ENCODE data around the gene MXD4.

Gene MXD4

GRCh38 chr4:2259036-2259540 is 2.8 kb downstream of the MXD4 start:
- Histone ChIP-seq H3K27me3 (replicated peaks; ENCODE audit: control insufficient read depth, insufficient read depth, low read length) (no peaks in the 10 kb centered on the region), H3K9ac (ENCODE audit: low read length) (peak overlapping the region; percentile 95), H3K36me3 (ENCODE audit: control insufficient read depth, insufficient read depth, low read length, severe bottlenecking) (peaks cover 16% of the 10 kb centered on the region), H3K4me3 (ENCODE audit: low read length) (peak overlapping the region; percentile 88), H3K9me3 (ENCODE audit: control insufficient read depth, low read length) (no peaks in the 10 kb centered on the region), H3K4me1 (ENCODE audit: control insufficient read depth, insufficient read depth, low read length) (peaks cover 47% of the 10 kb centered on the region)
- DNase-seq (ENCODE audit: low read depth) = no peak

GRCh38 chr4:2258091-2259035 is 3.5 kb downstream of the MXD4 start:
- H3K27me3 ChIP-seq (replicated peaks; ENCODE audit: control insufficient read depth, insufficient read depth, low read length) = no peaks in the 10 kb centered on the region
- no peaks in the 10 kb centered on the region for H3K9me3 ChIP-seq (ENCODE audit: control insufficient read depth, low read length)
- peaks cover 23% of the 10 kb centered on the region for H3K36me3 ChIP-seq (ENCODE audit: control insufficient read depth, insufficient read depth, low read length, severe bottlenecking)
- H3K9ac ChIP-seq (ENCODE audit: low read length) = peak overlapping the region; percentile 95
- DNase-seq (ENCODE audit: low read depth) = no peak
- peaks cover 47% of the 10 kb centered on the region for H3K4me1 ChIP-seq (ENCODE audit: control insufficient read depth, insufficient read depth, low read length)
- H3K4me3 ChIP-seq (ENCODE audit: low read length) = no peak overlapping the region

GRCh38 chr4:2257361-2258081 is 4.4 kb downstream of the MXD4 start:
- no peak for DNase-seq (ENCODE audit: low read depth)
- Histone ChIP-seq H3K27me3 (replicated peaks; ENCODE audit: control insufficient read depth, insufficient read depth, low read length) (no peaks in the 10 kb centered on the region), H3K9me3 (ENCODE audit: control insufficient read depth, low read length) (no peaks in the 10 kb centered on the region), H3K36me3 (ENCODE audit: control insufficient read depth, insufficient read depth, low read length, severe bottlenecking) (peaks cover 29% of the 10 kb centered on the region), H3K9ac (ENCODE audit: low read length) (peak overlapping the region; percentile 19), H3K4me1 (ENCODE audit: control insufficient read depth, insufficient read depth, low read length) (peaks cover 45% of the 10 kb centered on the region), H3K4me3 (ENCODE audit: low read length) (no peak overlapping the region)

GRCh38 chr4:2256781-2257191 is 5.1 kb downstream of the MXD4 start:
- no peak overlapping the region for H3K4me3 ChIP-seq (ENCODE audit: low read length)
- H3K9ac ChIP-seq (ENCODE audit: low read length) = peak overlapping the region; percentile 5
- H3K4me1 ChIP-seq (ENCODE audit: control insufficient read depth, insufficient read depth, low read length) = peaks cover 45% of the 10 kb centered on the region
- H3K9me3 ChIP-seq (ENCODE audit: control insufficient read depth, low read length) = no peaks in the 10 kb centered on the region
- peaks cover 32% of the 10 kb centered on the region for H3K36me3 ChIP-seq (ENCODE audit: control insufficient read depth, insufficient read depth, low read length, severe bottlenecking)
- no peak for DNase-seq (ENCODE audit: low read depth)
- H3K27me3 ChIP-seq (replicated peaks; ENCODE audit: control insufficient read depth, insufficient read depth, low read length) = no peaks in the 10 kb centered on the region

- Histone ChIP-seq H3K9ac (ENCODE audit: low read length) (peak overlapping the region; percentile 25), H3K36me3 (ENCODE audit: control insufficient read depth, insufficient read depth, low read length, severe bottlenecking) (peaks cover 37% of the 10 kb centered on the region)
- DNase-seq (ENCODE audit: low read depth) = no peak
Measured at GRCh38 chr4:2256156-2256731, 5.7 kb downstream of the MXD4 start.

GRCh38 chr4:2255501-2256155 is 6.3 kb downstream of the MXD4 start:
- peaks cover 43% of the 10 kb centered on the region for H3K36me3 ChIP-seq (ENCODE audit: control insufficient read depth, insufficient read depth, low read length, severe bottlenecking)
- no peak for DNase-seq (ENCODE audit: low read depth)
- H3K4me1 ChIP-seq (ENCODE audit: control insufficient read depth, insufficient read depth, low read length) = peaks cover 43% of the 10 kb centered on the region
- no peaks in the 10 kb centered on the region for H3K9me3 ChIP-seq (ENCODE audit: control insufficient read depth, low read length)
- peak overlapping the region; percentile 25 for H3K9ac ChIP-seq (ENCODE audit: low read length)
- no peak overlapping the region for H3K4me3 ChIP-seq (ENCODE audit: low read length)
- H3K27me3 ChIP-seq (replicated peaks; ENCODE audit: control insufficient read depth, insufficient read depth, low read length) = no peaks in the 10 kb centered on the region

More at GRCh38 chr4:2256156-2256731, 5.7 kb downstream of the MXD4 start:
- no peaks in the 10 kb centered on the region for H3K9me3 ChIP-seq (ENCODE audit: control insufficient read depth, low read length)
- peaks cover 45% of the 10 kb centered on the region for H3K4me1 ChIP-seq (ENCODE audit: control insufficient read depth, insufficient read depth, low read length)
- no peaks in the 10 kb centered on the region for H3K27me3 ChIP-seq (replicated peaks; ENCODE audit: control insufficient read depth, insufficient read depth, low read length)
- H3K4me3 ChIP-seq (ENCODE audit: low read length) = no peak overlapping the region

- no peak for DNase-seq (ENCODE audit: low read depth)
- no peaks in the 10 kb centered on the region for H3K9me3 ChIP-seq (ENCODE audit: control insufficient read depth, low read length)
- peaks cover 50% of the 10 kb centered on the region for H3K36me3 ChIP-seq (ENCODE audit: control insufficient read depth, insufficient read depth, low read length, severe bottlenecking)
- H3K4me3 ChIP-seq (ENCODE audit: low read length) = no peak overlapping the region
- H3K27me3 ChIP-seq (replicated peaks; ENCODE audit: control insufficient read depth, insufficient read depth, low read length) = no peaks in the 10 kb centered on the region
- H3K4me1 ChIP-seq (ENCODE audit: control insufficient read depth, insufficient read depth, low read length) = peaks cover 36% of the 10 kb centered on the region
- H3K9ac ChIP-seq (ENCODE audit: low read length) = no peak overlapping the region
Measured at GRCh38 chr4:2254665-2255500, 7.0 kb downstream of the MXD4 start.

GRCh38 chr4:2253160-2254084 is 8.5 kb downstream of the MXD4 start:
- peaks cover 62% of the 10 kb centered on the region for H3K36me3 ChIP-seq (ENCODE audit: control insufficient read depth, insufficient read depth, low read length, severe bottlenecking)
- H3K4me1 ChIP-seq (ENCODE audit: control insufficient read depth, insufficient read depth, low read length) = peaks cover 23% of the 10 kb centered on the region
- no peak for DNase-seq (ENCODE audit: low read depth)
- no peak overlapping the region for H3K9ac ChIP-seq (ENCODE audit: low read length)
- H3K9me3 ChIP-seq (ENCODE audit: control insufficient read depth, low read length) = no peaks in the 10 kb centered on the region
- no peaks in the 10 kb centered on the region for H3K27me3 ChIP-seq (replicated peaks; ENCODE audit: control insufficient read depth, insufficient read depth, low read length)
- no peak overlapping the region for H3K4me3 ChIP-seq (ENCODE audit: low read length)

GRCh38 chr4:2252530-2253091 is 9.3 kb downstream of the MXD4 start:
- H3K27me3 ChIP-seq (replicated peaks; ENCODE audit: control insufficient read depth, insufficient read depth, low read length) = no peaks in the 10 kb centered on the region
- H3K4me3 ChIP-seq (ENCODE audit: low read length) = no peak overlapping the region
- DNase-seq (ENCODE audit: low read depth) = no peak
- H3K9ac ChIP-seq (ENCODE audit: low read length) = no peak overlapping the region
- H3K9me3 ChIP-seq (ENCODE audit: control insufficient read depth, low read length) = no peaks in the 10 kb centered on the region
- H3K4me1 ChIP-seq (ENCODE audit: control insufficient read depth, insufficient read depth, low read length) = peaks cover 21% of the 10 kb centered on the region
- peaks cover 65% of the 10 kb centered on the region for H3K36me3 ChIP-seq (ENCODE audit: control insufficient read depth, insufficient read depth, low read length, severe bottlenecking)

Data from adipocyte (in vitro differentiated cells).